HepG2 (cell line): Measurements from ENCODE around the gene TPPP2. TPM values are rescaled to one million over a fixed set of nuclear protein-coding genes. Genes with fewer than 3 reads are reported as not detected.

ENCODE experiments used
- AHR ChIP-seq: IDR thresholded peaks from 2 replicates; pipeline ENCODE4 v1.6.1; 2018; ENCODE audit warnings: missing genetic modification reagents, missing compliant biosample characterization
- HCFC1 ChIP-seq: fragments of 150-350 bp; IDR thresholded peaks from 2 replicates; pipeline ENCODE4 v1.6.1; 2014; ENCODE audit warnings: low read depth, low read length
- MYNN ChIP-seq: sonication (generic); formaldehyde crosslinking; IDR thresholded peaks from 2 replicates; pipeline ENCODE4 v1.4.0; 2020; ENCODE audit warnings: mild to moderate bottlenecking, low read depth, missing genetic modification reagents
- POGZ ChIP-seq: sonication (generic); formaldehyde crosslinking; IDR thresholded peaks from 2 replicates; pipeline ENCODE4 v1.4.0; 2020; ENCODE audit warnings: mild to moderate bottlenecking, missing genetic modification reagents
- PRDM4 ChIP-seq: sonication (generic); formaldehyde crosslinking; IDR thresholded peaks from 2 replicates; pipeline ENCODE4 v1.9.0; 2021; ENCODE audit warnings: missing genetic modification reagents, borderline replicate concordance
- SMAD1 ChIP-seq: sonication (generic); formaldehyde crosslinking; IDR thresholded peaks from 2 replicates; pipeline ENCODE4 v1.4.0; 2020; ENCODE audit warnings: missing genetic modification reagents, low read depth, mild to moderate bottlenecking, borderline replicate concordance
- ZNF512 ChIP-seq: sonication (generic); formaldehyde crosslinking; IDR thresholded peaks from 2 replicates; pipeline ENCODE4 v1.4.0; 2020; ENCODE audit warnings: mild to moderate bottlenecking, missing genetic modification reagents
- ZNF577 ChIP-seq: sonication (generic); formaldehyde crosslinking; IDR thresholded peaks from 2 replicates; pipeline ENCODE4 v1.4.0; 2020; ENCODE audit warnings: mild to moderate bottlenecking, low read depth, missing genetic modification reagents, borderline replicate concordance
- ZNF687 ChIP-seq: sonication (generic); formaldehyde crosslinking; IDR thresholded peaks from 2 replicates; pipeline ENCODE4 v1.5.1; 2020; ENCODE audit warnings: mild to moderate bottlenecking, missing genetic modification reagents, moderate library complexity
- ZNF747 ChIP-seq: sonication (generic); formaldehyde crosslinking; IDR thresholded peaks from 2 replicates; pipeline ENCODE4 v1.8.1; 2023; ENCODE audit warnings: missing genetic modification reagents, mild to moderate bottlenecking, borderline replicate concordance
- ZNF850 ChIP-seq: sonication (generic); formaldehyde crosslinking; conservative IDR thresholded peaks from 2 replicates; pipeline ENCODE4 v1.9.0; 2021; ENCODE audit warnings: mild to moderate bottlenecking, missing genetic modification reagents
- polyA plus RNA-seq, 8 experiments: library from polyadenylated mRNA; depleted of rRNA in 3 of 8; stranded (reverse) in 7 of 8; unstranded in 1 of 8; fragments of >200 nt; fragmentation: Illumina TruSeq in 4 of 8; extraction: Trizol in 4 of 8; gene quantifications; 2 replicates each; pipeline versions ENCODE4 v1.2.1 to v1.2.3, GENCODE V29; 2011 to 2016; ENCODE audit warnings: low read depth in 4 of 8, missing spikeins in 1 of 8, mixed read lengths in 1 of 8; ENCODE audit not compliant: insufficient read depth in 1 of 8
- total RNA-seq, 5 experiments: library from RNA; depleted of rRNA; stranded (reverse); fragments of >200 nt; fragmentation: Illumina TruSeq; extraction: Trizol; gene quantifications; 2 replicates each; pipeline ENCODE4 v1.2.3, GENCODE V29; 2016; ENCODE audit warnings: low read depth in 1 of 5
- TF ChIP-seq, protein P1 (sequence below): sonication (generic); formaldehyde crosslinking; IDR thresholded peaks from 2 replicates; pipeline ENCODE4 v1.4.0; 2020; ENCODE audit warnings: missing genetic modification reagents, mild to moderate bottlenecking, borderline replicate concordance
- TF ChIP-seq, protein P2 (sequence below): sonication (generic); formaldehyde crosslinking; IDR thresholded peaks from 2 replicates; pipeline ENCODE4 v1.4.0; 2020; ENCODE audit warnings: mild to moderate bottlenecking, missing genetic modification reagents

Gene TPPP2
- total and polyA plus RNA-seq, 2 of the 13 experiments (the other 11 are each of a cell fraction or from before 2014, with no cell fraction given) = 0.58 to 4.2 TPM

DNA sequence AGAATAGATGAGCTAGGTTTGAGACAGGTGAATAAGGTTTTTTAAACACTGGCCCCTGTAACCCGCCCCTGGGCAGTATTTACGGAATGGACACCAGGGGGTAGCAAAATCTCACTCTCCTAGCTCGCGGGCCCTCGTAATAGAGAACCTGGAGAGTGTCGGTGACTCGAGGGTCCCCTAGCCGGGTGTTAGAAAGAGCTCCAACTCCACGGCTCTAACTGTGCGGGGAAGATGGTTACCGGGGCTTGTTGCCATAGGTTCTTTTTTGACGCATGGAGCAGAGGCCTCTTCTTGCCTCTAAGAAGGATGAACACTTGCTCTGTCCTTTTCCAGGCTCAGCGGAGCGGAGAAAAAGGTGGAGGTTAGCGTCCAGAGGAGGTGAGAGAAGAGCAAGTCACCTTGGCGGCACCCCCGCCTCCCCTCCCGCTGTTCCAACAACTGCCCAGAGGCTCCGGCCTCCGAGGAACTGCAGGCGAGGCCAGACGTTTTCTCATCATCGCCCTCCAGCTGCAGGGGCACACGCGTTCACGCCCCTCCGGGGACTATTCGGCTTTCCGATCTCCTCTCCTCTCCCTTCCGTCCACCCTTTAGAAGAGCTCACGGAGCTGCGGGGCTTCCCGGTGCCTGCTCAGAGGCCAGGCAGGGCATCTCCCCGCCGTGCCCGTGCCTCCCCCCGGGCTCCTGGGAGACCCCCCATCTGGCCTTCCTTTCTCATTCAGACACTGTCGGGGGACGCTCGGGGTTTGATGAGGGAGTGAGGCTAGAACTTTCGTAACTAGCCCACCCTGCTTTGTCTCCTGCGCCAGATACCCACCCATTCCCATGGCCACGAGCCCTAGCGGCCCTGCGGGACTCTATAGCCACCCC, 38.7 kb downstream of the TPPP2 start (continued):
- TF ChIP-seq SMAD1 (peak; percentile 78; the same call in 1 of the 2 replicates), ZNF850 (peak; percentile 53; the same call in 1 of the 2 replicates), MYNN (CRISPR knock-in tag) (0 out of 2 replicates have a peak, but pooled peaks have one; percentile 79), POGZ (CRISPR knock-in tag) (no peak; the same call in 1 of the 2 replicates), ZNF512 (CRISPR knock-in tag) (peak; percentile 36; the same call in 1 of the 2 replicates), PRDM4 (CRISPR knock-in tag) (no peak), HCFC1 (no peak), ZNF747 (CRISPR knock-in tag) (no peak), AHR (CRISPR knock-in tag) (no peak), ZNF687 (peak; percentile 76), ZNF577 (CRISPR knock-in tag) (no peak)
- TF ChIP-seq, protein P1, sequence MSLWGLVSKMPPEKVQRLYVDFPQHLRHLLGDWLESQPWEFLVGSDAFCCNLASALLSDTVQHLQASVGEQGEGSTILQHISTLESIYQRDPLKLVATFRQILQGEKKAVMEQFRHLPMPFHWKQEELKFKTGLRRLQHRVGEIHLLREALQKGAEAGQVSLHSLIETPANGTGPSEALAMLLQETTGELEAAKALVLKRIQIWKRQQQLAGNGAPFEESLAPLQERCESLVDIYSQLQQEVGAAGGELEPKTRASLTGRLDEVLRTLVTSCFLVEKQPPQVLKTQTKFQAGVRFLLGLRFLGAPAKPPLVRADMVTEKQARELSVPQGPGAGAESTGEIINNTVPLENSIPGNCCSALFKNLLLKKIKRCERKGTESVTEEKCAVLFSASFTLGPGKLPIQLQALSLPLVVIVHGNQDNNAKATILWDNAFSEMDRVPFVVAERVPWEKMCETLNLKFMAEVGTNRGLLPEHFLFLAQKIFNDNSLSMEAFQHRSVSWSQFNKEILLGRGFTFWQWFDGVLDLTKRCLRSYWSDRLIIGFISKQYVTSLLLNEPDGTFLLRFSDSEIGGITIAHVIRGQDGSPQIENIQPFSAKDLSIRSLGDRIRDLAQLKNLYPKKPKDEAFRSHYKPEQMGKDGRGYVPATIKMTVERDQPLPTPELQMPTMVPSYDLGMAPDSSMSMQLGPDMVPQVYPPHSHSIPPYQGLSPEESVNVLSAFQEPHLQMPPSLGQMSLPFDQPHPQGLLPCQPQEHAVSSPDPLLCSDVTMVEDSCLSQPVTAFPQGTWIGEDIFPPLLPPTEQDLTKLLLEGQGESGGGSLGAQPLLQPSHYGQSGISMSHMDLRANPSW (CRISPR knock-in tag) = no peak
- TF ChIP-seq, protein P2, sequence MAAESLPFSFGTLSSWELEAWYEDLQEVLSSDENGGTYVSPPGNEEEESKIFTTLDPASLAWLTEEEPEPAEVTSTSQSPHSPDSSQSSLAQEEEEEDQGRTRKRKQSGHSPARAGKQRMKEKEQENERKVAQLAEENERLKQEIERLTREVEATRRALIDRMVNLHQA = no peak
